ENCODE measurements around the gene BHLHA15. TPM values are rescaled to one million over a fixed set of nuclear protein-coding genes. Genes with fewer than 3 reads are reported as not detected.

BHLHA15 gene
- polyA plus RNA-seq, 1 of the 3 experiments (the other 2 are of a cell fraction) = 0.10 TPM

DNA sequence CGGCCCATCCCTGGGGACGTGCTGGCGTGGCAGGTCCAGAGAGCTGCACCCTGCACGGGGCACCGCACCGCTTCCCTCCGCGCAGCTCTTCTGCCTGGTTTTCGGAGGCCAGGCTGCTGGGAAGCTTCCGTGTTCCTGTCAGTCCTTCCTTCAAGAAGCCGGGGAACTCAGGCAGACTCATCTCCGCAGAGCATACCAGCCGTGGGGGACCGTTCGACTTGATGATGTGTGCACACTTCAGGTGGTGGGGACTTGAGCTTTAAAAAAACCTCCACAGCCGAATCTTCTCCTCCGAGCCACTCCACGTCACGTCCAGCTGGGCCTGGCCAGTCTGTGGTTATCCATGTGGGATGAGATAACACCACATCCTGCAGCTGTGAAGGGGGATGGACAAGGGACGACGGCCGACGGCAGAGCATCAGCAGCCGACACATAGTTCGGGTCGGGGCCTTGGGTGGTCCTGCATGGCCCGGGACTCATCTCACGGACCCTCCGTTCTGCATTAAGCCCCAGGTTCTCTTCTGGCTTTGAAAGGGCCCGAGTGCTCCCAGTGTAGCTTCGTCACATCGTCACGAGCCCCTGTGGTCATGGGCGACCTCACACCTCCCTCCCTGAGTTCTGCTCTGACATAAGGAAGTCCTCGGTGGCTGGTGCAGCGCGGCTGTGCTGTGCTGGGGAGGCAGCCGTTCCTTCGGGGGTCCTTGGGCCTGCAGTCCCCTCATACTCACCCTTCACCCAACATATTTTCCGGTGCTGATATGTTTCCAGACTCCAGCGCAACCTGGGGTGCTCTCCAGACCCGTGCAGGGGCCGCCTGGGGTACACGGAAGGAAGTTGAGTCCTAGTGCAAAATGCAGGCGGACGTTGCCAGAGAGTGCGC, 4.5 kb upstream of the BHLHA15 start:
- Histone ChIP-seq H4K20me1 (ENCODE audit: insufficient read depth) (no peaks in the 10 kb centered on the region), H3K4me2 (no peak overlapping the region), H3K36me3 (replicated peaks in 1 of 2; ENCODE audit: control insufficient read depth in 1 of 2, insufficient read depth in 2 of 2, low read length in 1 of 2) (peaks cover 0 to 33% of the 10 kb centered on the region in 2 experiments), H3F3A (replicated peaks; ENCODE audit: insufficient read depth) (no peaks in the 10 kb centered on the region), H3K4me3 (ENCODE audit: low read depth in 2 of 2, low read length in 1 of 2) (no peak overlapping the region), H3K4me1 (ENCODE audit: control insufficient read depth in 1 of 2, insufficient read depth in 2 of 2, low read depth in 1 of 2, low read length in 1 of 2) (peaks cover 0 to 3% of the 10 kb centered on the region in 2 experiments; a peak in 1 of 4 replicates), H3K9me2 (no peaks in the 10 kb centered on the region), H3K79me2 (ENCODE audit: insufficient read depth) (no peaks in the 10 kb centered on the region; the same call in 1 of the 2 replicates), H2AFZ (ENCODE audit: low read depth) (no peak overlapping the region), H3K27me3 (ENCODE audit: insufficient read depth) (no peaks in the 10 kb centered on the region), H3K9ac (no peak overlapping the region), H3K9me3 (no peaks in the 10 kb centered on the region), H3K27ac (ENCODE audit: low read depth in 2 of 2, low read length in 1 of 2) (no peak overlapping the region)
- 95% methylated on average over 47 of the region's 47 CpGs for WGBS (ENCODE audit: low lambda C conversion rate)
- ChIA-PET POLR2A (no interaction called here), CTCF (interaction anchor here (1.2 kb wide), 1 partner anchor 31 kb away, joined by 3 read pairs; no protein-coding TSS in a partner anchor)
- no peak for TF ChIP-seq TCF12 (IDR thresholded peaks at IDR 0.05)
- no peak for TF ChIP-seq EZH2phosphoT487 (IDR thresholded peaks at IDR 0.05; ENCODE audit: borderline replicate concordance, low read depth)
- TF ChIP-seq EP300 (IDR thresholded peaks at IDR 0.05; ENCODE audit: borderline replicate concordance in 1 of 2, low read depth in 1 of 2, low read length in 1 of 2) = no peak
- no peak for TF ChIP-seq YY1 (IDR thresholded peaks at IDR 0.05; ENCODE audit: low read depth)
- TF ChIP-seq SMC3 (IDR thresholded peaks at IDR 0.05; ENCODE audit: low read depth, low read length) = no peak
- TF ChIP-seq, protein P1, sequence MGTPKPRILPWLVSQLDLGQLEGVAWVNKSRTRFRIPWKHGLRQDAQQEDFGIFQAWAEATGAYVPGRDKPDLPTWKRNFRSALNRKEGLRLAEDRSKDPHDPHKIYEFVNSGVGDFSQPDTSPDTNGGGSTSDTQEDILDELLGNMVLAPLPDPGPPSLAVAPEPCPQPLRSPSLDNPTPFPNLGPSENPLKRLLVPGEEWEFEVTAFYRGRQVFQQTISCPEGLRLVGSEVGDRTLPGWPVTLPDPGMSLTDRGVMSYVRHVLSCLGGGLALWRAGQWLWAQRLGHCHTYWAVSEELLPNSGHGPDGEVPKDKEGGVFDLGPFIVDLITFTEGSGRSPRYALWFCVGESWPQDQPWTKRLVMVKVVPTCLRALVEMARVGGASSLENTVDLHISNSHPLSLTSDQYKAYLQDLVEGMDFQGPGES (IDR thresholded peaks at IDR 0.05; ENCODE audit: low read depth, low read length) = no peak
- TF ChIP-seq, protein P2, sequence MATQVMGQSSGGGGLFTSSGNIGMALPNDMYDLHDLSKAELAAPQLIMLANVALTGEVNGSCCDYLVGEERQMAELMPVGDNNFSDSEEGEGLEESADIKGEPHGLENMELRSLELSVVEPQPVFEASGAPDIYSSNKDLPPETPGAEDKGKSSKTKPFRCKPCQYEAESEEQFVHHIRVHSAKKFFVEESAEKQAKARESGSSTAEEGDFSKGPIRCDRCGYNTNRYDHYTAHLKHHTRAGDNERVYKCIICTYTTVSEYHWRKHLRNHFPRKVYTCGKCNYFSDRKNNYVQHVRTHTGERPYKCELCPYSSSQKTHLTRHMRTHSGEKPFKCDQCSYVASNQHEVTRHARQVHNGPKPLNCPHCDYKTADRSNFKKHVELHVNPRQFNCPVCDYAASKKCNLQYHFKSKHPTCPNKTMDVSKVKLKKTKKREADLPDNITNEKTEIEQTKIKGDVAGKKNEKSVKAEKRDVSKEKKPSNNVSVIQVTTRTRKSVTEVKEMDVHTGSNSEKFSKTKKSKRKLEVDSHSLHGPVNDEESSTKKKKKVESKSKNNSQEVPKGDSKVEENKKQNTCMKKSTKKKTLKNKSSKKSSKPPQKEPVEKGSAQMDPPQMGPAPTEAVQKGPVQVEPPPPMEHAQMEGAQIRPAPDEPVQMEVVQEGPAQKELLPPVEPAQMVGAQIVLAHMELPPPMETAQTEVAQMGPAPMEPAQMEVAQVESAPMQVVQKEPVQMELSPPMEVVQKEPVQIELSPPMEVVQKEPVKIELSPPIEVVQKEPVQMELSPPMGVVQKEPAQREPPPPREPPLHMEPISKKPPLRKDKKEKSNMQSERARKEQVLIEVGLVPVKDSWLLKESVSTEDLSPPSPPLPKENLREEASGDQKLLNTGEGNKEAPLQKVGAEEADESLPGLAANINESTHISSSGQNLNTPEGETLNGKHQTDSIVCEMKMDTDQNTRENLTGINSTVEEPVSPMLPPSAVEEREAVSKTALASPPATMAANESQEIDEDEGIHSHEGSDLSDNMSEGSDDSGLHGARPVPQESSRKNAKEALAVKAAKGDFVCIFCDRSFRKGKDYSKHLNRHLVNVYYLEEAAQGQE (IDR thresholded peaks at IDR 0.05; ENCODE audit: low read depth, low read length) = no peak
- TF ChIP-seq, protein P3, sequence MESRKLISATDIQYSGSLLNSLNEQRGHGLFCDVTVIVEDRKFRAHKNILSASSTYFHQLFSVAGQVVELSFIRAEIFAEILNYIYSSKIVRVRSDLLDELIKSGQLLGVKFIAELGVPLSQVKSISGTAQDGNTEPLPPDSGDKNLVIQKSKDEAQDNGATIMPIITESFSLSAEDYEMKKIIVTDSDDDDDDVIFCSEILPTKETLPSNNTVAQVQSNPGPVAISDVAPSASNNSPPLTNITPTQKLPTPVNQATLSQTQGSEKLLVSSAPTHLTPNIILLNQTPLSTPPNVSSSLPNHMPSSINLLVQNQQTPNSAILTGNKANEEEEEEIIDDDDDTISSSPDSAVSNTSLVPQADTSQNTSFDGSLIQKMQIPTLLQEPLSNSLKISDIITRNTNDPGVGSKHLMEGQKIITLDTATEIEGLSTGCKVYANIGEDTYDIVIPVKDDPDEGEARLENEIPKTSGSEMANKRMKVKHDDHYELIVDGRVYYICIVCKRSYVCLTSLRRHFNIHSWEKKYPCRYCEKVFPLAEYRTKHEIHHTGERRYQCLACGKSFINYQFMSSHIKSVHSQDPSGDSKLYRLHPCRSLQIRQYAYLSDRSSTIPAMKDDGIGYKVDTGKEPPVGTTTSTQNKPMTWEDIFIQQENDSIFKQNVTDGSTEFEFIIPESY (IDR thresholded peaks at IDR 0.05; ENCODE audit: borderline replicate concordance, low read depth) = no peak
- no peak for TF ChIP-seq FOSL2 (IDR thresholded peaks at IDR 0.05; ENCODE audit: borderline replicate concordance, low read depth)
- no peak for TF ChIP-seq POLR2AphosphoS5 (IDR thresholded peaks at IDR 0.05; ENCODE audit: low read depth, low read length)
- TF ChIP-seq, protein P4, sequence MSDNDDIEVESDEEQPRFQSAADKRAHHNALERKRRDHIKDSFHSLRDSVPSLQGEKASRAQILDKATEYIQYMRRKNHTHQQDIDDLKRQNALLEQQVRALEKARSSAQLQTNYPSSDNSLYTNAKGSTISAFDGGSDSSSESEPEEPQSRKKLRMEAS (IDR thresholded peaks at IDR 0.05; ENCODE audit: low read depth) = no peak
- TF ChIP-seq GATA2 (CRISPR knock-in tag; IDR thresholded peaks at IDR 0.05) = no peak
- TF ChIP-seq FOXJ3 (CRISPR knock-in tag; IDR thresholded peaks at IDR 0.05) = no peak
- no peak for TF ChIP-seq TEAD4 (IDR thresholded peaks at IDR 0.05; ENCODE audit: borderline replicate concordance, insufficient read depth)
- TF ChIP-seq, protein P5, sequence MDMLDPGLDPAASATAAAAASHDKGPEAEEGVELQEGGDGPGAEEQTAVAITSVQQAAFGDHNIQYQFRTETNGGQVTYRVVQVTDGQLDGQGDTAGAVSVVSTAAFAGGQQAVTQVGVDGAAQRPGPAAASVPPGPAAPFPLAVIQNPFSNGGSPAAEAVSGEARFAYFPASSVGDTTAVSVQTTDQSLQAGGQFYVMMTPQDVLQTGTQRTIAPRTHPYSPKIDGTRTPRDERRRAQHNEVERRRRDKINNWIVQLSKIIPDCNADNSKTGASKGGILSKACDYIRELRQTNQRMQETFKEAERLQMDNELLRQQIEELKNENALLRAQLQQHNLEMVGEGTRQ (IDR thresholded peaks at IDR 0.05; ENCODE audit: borderline replicate concordance, low read depth, low read length) = no peak
- TF ChIP-seq, protein P6, sequence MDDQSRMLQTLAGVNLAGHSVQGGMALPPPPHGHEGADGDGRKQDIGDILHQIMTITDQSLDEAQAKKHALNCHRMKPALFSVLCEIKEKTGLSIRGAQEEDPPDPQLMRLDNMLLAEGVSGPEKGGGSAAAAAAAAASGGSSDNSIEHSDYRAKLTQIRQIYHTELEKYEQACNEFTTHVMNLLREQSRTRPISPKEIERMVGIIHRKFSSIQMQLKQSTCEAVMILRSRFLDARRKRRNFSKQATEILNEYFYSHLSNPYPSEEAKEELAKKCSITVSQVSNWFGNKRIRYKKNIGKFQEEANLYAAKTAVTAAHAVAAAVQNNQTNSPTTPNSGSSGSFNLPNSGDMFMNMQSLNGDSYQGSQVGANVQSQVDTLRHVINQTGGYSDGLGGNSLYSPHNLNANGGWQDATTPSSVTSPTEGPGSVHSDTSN (IDR thresholded peaks at IDR 0.05) = no peak
- no peak for DNase-seq

Data from SK-N-SH (cell line).